Liver (tissue), 9 donors: ENCODE data around the gene ERCC4. TPM values are rescaled to one million over a fixed set of nuclear protein-coding genes. Genes with fewer than 3 reads are reported as not detected.
"Not testable (repeated sequence)": the region's sequence is repeated elsewhere in the genome, so short reads cannot be mapped to it uniquely, and the experiment has no call there.

Source experiments
- DNase-seq: peaks from one replicate; pipeline ENCODE4 v3.0.0-alpha.2; 2017; ENCODE audit warnings: low spot score
- H3K27ac ChIP-seq, 2 donors: one replicate each; pipeline ENCODE4 v1.7.0; 2013; ENCODE audit warnings: inconsistent platforms in 2 of 2, low read length in 2 of 2, control low read depth in 1 of 2, low read depth in 1 of 2, mild to moderate bottlenecking in 1 of 2
- H3K27me3 ChIP-seq, 4 donors: one replicate each; pipeline versions ENCODE4 v1.6.1 to v1.7.0; 2013; ENCODE audit warnings: low read length in 3 of 4, inconsistent platforms in 1 of 4, mild to moderate bottlenecking in 1 of 4, moderate library complexity in 1 of 4; ENCODE audit not compliant: control insufficient read depth in 4 of 4, insufficient read depth in 4 of 4
- H3K36me3 ChIP-seq, 4 donors: one replicate each; pipeline versions ENCODE4 v1.6.1 to v1.7.0; 2013; ENCODE audit warnings: low read length in 3 of 4, mild to moderate bottlenecking in 3 of 4, low read depth in 1 of 4, moderate library complexity in 1 of 4; ENCODE audit not compliant: control insufficient read depth in 4 of 4, insufficient read depth in 3 of 4
- H3K4me1 ChIP-seq, 4 donors: one replicate each; pipeline versions ENCODE4 v1.6.1 to v1.7.0; 2013; ENCODE audit warnings: low read length in 3 of 4, mild to moderate bottlenecking in 3 of 4, moderate library complexity in 1 of 4; ENCODE audit not compliant: control insufficient read depth in 4 of 4, insufficient read depth in 4 of 4
- H3K4me3 ChIP-seq, 3 donors: one replicate each; pipeline versions ENCODE4 v1.6.1 to v1.7.0; 2013; ENCODE audit warnings: low read length in 3 of 3, control low read depth in 1 of 3, low read depth in 1 of 3, mild to moderate bottlenecking in 1 of 3
- H3K9ac ChIP-seq, 2 donors: one replicate each; pipeline ENCODE4 v1.7.0; 2013; ENCODE audit warnings: low read length in 2 of 2, mild to moderate bottlenecking in 2 of 2, moderate library complexity in 2 of 2, control low read depth in 1 of 2, low read depth in 1 of 2
- H3K9me3 ChIP-seq, 4 donors: one replicate each; pipeline versions ENCODE4 v1.6.1 to v1.7.0; 2013; ENCODE audit warnings: low read length in 3 of 4; ENCODE audit not compliant: control insufficient read depth in 4 of 4
- CTCF ChIP-seq: fragments of 150-350 bp; IDR thresholded peaks from 2 replicates; pipeline ENCODE4 v1.5.1; 2017; ENCODE audit warnings: improper control_type of control experiment, low read depth, low read length; ENCODE audit not compliant: missing input control
- EGR1 ChIP-seq, 2 donors: IDR thresholded peaks; 2 replicates each; pipeline ENCODE4 v1.6.1; 2016 to 2018; ENCODE audit warnings: antibody characterized with exemption in 2 of 2, low read depth in 2 of 2
- FOXA1 ChIP-seq: IDR thresholded peaks from 2 replicates; pipeline ENCODE4 v1.6.1; 2016; ENCODE audit warnings: antibody characterized with exemption
- FOXA2 ChIP-seq: IDR thresholded peaks from 2 replicates; pipeline ENCODE4 v1.6.1; 2016; ENCODE audit warnings: antibody characterized with exemption
- GABPA ChIP-seq, 2 donors: IDR thresholded peaks in 1 of 2; conservative IDR thresholded peaks in 1 of 2; 2 replicates each; pipeline ENCODE4 v1.6.1; 2016; ENCODE audit warnings: antibody characterized with exemption in 2 of 2, mild to moderate bottlenecking in 1 of 2, moderate library complexity in 1 of 2
- HNF4A ChIP-seq, 2 donors: conservative IDR thresholded peaks; 2 replicates each; pipeline ENCODE4 v1.6.1; 2016; ENCODE audit warnings: antibody characterized with exemption in 2 of 2, mild to moderate bottlenecking in 2 of 2
- HNF4G ChIP-seq: IDR thresholded peaks from 2 replicates; pipeline ENCODE4 v1.6.1; 2016; ENCODE audit warnings: antibody characterized with exemption
- JUND ChIP-seq, 2 donors: IDR thresholded peaks; 2 replicates each; pipeline ENCODE4 v1.6.1; 2016; ENCODE audit warnings: antibody characterized with exemption in 2 of 2
- MAX ChIP-seq: IDR thresholded peaks from 2 replicates; pipeline ENCODE4 v1.6.1; 2016; ENCODE audit warnings: antibody characterized with exemption
- NR2F2 ChIP-seq: IDR thresholded peaks from 2 replicates; pipeline ENCODE4 v1.6.1; 2016; ENCODE audit warnings: antibody characterized with exemption
- RAD21 ChIP-seq, 2 donors: IDR thresholded peaks; 2 replicates each; pipeline ENCODE4 v1.6.1; 2016; ENCODE audit warnings: antibody characterized with exemption in 2 of 2, mild to moderate bottlenecking in 2 of 2
- RXRA ChIP-seq, 2 donors: IDR thresholded peaks; 2 replicates each; pipeline ENCODE4 v1.6.1; 2017 to 2018; ENCODE audit warnings: antibody characterized with exemption in 2 of 2, mild to moderate bottlenecking in 1 of 2
- SP1 ChIP-seq: IDR thresholded peaks from 2 replicates; pipeline ENCODE4 v1.6.1; 2018; ENCODE audit warnings: antibody characterized with exemption, mild to moderate bottlenecking
- TAF1 ChIP-seq: conservative IDR thresholded peaks from 2 replicates; pipeline ENCODE4 v1.6.1; 2016; ENCODE audit warnings: antibody characterized with exemption, mild to moderate bottlenecking
- ZBTB33 ChIP-seq: IDR thresholded peaks from 2 replicates; pipeline ENCODE4 v1.6.1; 2016; ENCODE audit warnings: antibody characterized with exemption
- WGBS: extraction: QIAGEN DNeasy Blood & Tissue Kit; methylation state at CpG from one replicate; pipeline ENCODE4 v1.1.7; 2013; 5-methylcytosine and 5-hydroxymethylcytosine counted together
- polyA plus RNA-seq, 2 donors: library from polyadenylated mRNA; stranded (reverse) in 1 of 2; unstranded in 1 of 2; fragments of 200-250 nt in 1 of 2; fragments of >200 nt in 1 of 2; fragmentation: Nextera tagmentation in 1 of 2; extraction: Ambion mirVana in 1 of 2; gene quantifications; one replicate each; pipeline versions ENCODE4 v1.2.1 to v1.2.3, GENCODE V29; 2013 to 2015
- total RNA-seq, 2 donors: library from RNA; depleted of rRNA; stranded (reverse); fragments of >200 nt; gene quantifications; one replicate each; pipeline ENCODE4 v1.2.3, GENCODE V29; 2014
- donor health status: healthy.
- donor health status: healthy.
- donor health status: healthy.
- donor health status: healthy.
- donor health status: healthy.

ERCC4 gene
- total and polyA plus RNA-seq, 4 donors: 1.6 to 11.1 (median 4.9) TPM

- TF ChIP-seq MAX (no peak), SP1 (no peak)
These were observed 36.7 kb upstream of the ERCC4 start (continued) for GRCh38 chr16:13883276-13883675.

GRCh38 chr16:13883881-13884280, 36.1 kb upstream of the ERCC4 start:
- no peaks in the 10 kb centered on the region for H3K36me3 ChIP-seq
- H3K4me3 ChIP-seq: no peak overlapping the region
- H3K27me3 ChIP-seq: no peaks in the 10 kb centered on the region
- peaks cover 0 to 6% (median 4%) of the 10 kb centered on the region in 4 donors for H3K9me3 ChIP-seq
- TF ChIP-seq RAD21 (IDR thresholded peaks at IDR 0.05) (no peak), MAX (no peak), EGR1 (IDR thresholded peaks at IDR 0.05; ENCODE audit: low read depth in 2 of 2) (no peak), HNF4G (no peak)
- 56% methylated on average over 3 of the region's 3 CpGs for WGBS
- H3K27ac ChIP-seq: no peak overlapping the region
- no peaks in the 10 kb centered on the region for H3K4me1 ChIP-seq
- H3K9ac ChIP-seq: no peak overlapping the region
- no peak for DNase-seq

- no peak overlapping the region for H3K9ac ChIP-seq
- no peak for TF ChIP-seq CTCF
- TF ChIP-seq ZBTB33: no peak
- TF ChIP-seq NR2F2: no peak
- no peak for TF ChIP-seq JUND (IDR thresholded peaks at IDR 0.05)
- no peak for TF ChIP-seq HNF4A (conservative IDR thresholded peaks at IDR 0.05)
- no peak for TF ChIP-seq MAX
- no peak overlapping the region for H3K4me3 ChIP-seq
- WGBS: 40% methylated on average over 6 of the region's 6 CpGs
- no peak for DNase-seq
- H3K4me1 ChIP-seq: no peaks in the 10 kb centered on the region
- H3K36me3 ChIP-seq: no peaks in the 10 kb centered on the region
- no peaks in the 10 kb centered on the region for H3K27me3 ChIP-seq
- no peak overlapping the region for H3K27ac ChIP-seq
- peaks cover 0 to 6% (median 4%) of the 10 kb centered on the region in 4 donors for H3K9me3 ChIP-seq
These were observed 34.3 kb upstream of the ERCC4 start for GRCh38 chr16:13885700-13886099.

GRCh38 chr16:13886608-13887007, 33.3 kb upstream of the ERCC4 start:
- H3K9me3 ChIP-seq: peaks cover 0 to 6% (median 4%) of the 10 kb centered on the region in 4 donors
- TF ChIP-seq TAF1 (no peak), RXRA (IDR thresholded peaks at IDR 0.05) (no peak), FOXA2 (no peak), GABPA (IDR thresholded peaks at IDR 0.05 in 1 of 2, conservative IDR thresholded peaks at IDR 0.05 in 1 of 2) (no peak), EGR1 (IDR thresholded peaks at IDR 0.05; ENCODE audit: low read depth in 2 of 2) (no peak), FOXA1 (no peak), JUND (IDR thresholded peaks at IDR 0.05) (no peak)
- 89% methylated on average over 5 of the region's 5 CpGs for WGBS

GRCh38 chr16:13889323-13889722, 30.6 kb upstream of the ERCC4 start:
- not testable (repeated sequence) for H3K36me3 ChIP-seq, H3K27ac ChIP-seq, H3K27me3 ChIP-seq, H3K9ac ChIP-seq, DNase-seq, H3K4me3 ChIP-seq, H3K9me3 ChIP-seq, H3K4me1 ChIP-seq
- 94% methylated on average over 22 of the region's 22 CpGs for WGBS

More at GRCh38 chr16:13886608-13887007, 33.3 kb upstream of the ERCC4 start:
- no peak for DNase-seq
- Histone ChIP-seq H3K36me3 (no peaks in the 10 kb centered on the region), H3K4me3 (no peak overlapping the region), H3K27me3 (no peaks in the 10 kb centered on the region), H3K9ac (no peak overlapping the region), H3K4me1 (no peaks in the 10 kb centered on the region), H3K27ac (no peak overlapping the region)
